H1 (cell line): ENCODE data around the gene DIPK2B. TPM values are rescaled to one million over a fixed set of nuclear protein-coding genes. Genes with fewer than 3 reads are reported as not detected.

Source experiments
- CTCF ChIA-PET: fragments of 300-600 bp; sonication (Branson Sonifier 250); formaldehyde crosslinking; loops from one replicate; lab custom pipeline; 2021; ENCODE audit not compliant: partially characterized antibody; lab: Charles Lee
- POLR2A ChIA-PET: fragments of 300-600 bp; sonication (Branson Sonifier 250); formaldehyde crosslinking; loops from one replicate; lab custom pipeline; 2021; ENCODE audit warnings: inconsistent platforms; ENCODE audit not compliant: partially characterized antibody; lab: Charles Lee
- DNase-seq, 2 experiments: peaks; one replicate each; pipeline versions ENCODE4 v3.0.0 to v3.0.0-alpha.2; 2010 to 2022; ENCODE audit warnings: low spot score in 2 of 2, low read depth in 1 of 2, mixed read lengths in 1 of 2
- FAIRE-seq: peaks from 2 replicates; lab custom pipeline; 2011; peaks lifted over from hg19 to GRCh38; lab: Jason Lieb, UNC
- H2AFZ ChIP-seq: 2 replicates; pipeline ENCODE4 v1.8.1; 2012; ENCODE audit warnings: low read length, inconsistent platforms
- H2AK5ac ChIP-seq: 2 replicates; pipeline ENCODE4 v1.6.1; 2013; ENCODE audit warnings: low read depth, low read length
- H2BK120ac ChIP-seq: replicated peaks from 2 replicates; pipeline ENCODE3; 2013; ENCODE audit warnings: low read depth, low read length, inconsistent platforms
- H2BK12ac ChIP-seq: 2 replicates; pipeline ENCODE4 v1.6.1; 2013; ENCODE audit warnings: low read depth, low read length
- H2BK15ac ChIP-seq: 2 replicates; pipeline ENCODE4 v1.6.1; 2013; ENCODE audit warnings: low read length
- H2BK20ac ChIP-seq: 2 replicates; pipeline ENCODE4 v1.6.1; 2013; ENCODE audit warnings: low read length
- H2BK5ac ChIP-seq: 2 replicates; pipeline ENCODE4 v1.6.1; 2013; ENCODE audit warnings: low read depth, low read length
- H3K14ac ChIP-seq: 2 replicates; pipeline ENCODE4 v1.6.1; 2013; ENCODE audit warnings: inconsistent platforms; ENCODE audit not compliant: insufficient read length
- H3K18ac ChIP-seq: 2 replicates; pipeline ENCODE4 v1.6.1; 2013; ENCODE audit warnings: low read length; ENCODE audit errors: extremely low read depth
- H3K23ac ChIP-seq: 2 replicates; pipeline ENCODE4 v1.6.1; 2013; ENCODE audit warnings: inconsistent platforms; ENCODE audit not compliant: insufficient read length
- H3K23me2 ChIP-seq: 2 replicates; pipeline ENCODE4 v1.6.1; 2013; ENCODE audit warnings: low read depth, low read length
- H3K27ac ChIP-seq: 2 replicates; pipeline ENCODE4 v1.6.1; 2011; ENCODE audit warnings: low read depth, low read length, inconsistent platforms
- H3K27me3 ChIP-seq, 4 experiments: replicated peaks in 1 of 4; 1 replicate in 1 of 4; 2 replicates in 3 of 4; pipeline versions ENCODE4 v1.6.1 to v1.8.1; 2011 to 2013; ENCODE audit warnings: low read length in 3 of 4, mild to moderate bottlenecking in 3 of 4, inconsistent platforms in 2 of 4, mixed read lengths in 2 of 4, moderate library complexity in 1 of 4; ENCODE audit not compliant: control insufficient read depth in 3 of 4, insufficient read depth in 3 of 4; ENCODE audit errors: extremely low read depth in 1 of 4
- H3K36me3 ChIP-seq, 4 experiments: 2 replicates each; pipeline versions ENCODE4 v1.6.1 to v1.8.1; 2011 to 2013; ENCODE audit warnings: mild to moderate bottlenecking in 4 of 4, low read length in 3 of 4, moderate library complexity in 2 of 4, control low read depth in 1 of 4, inconsistent platforms in 1 of 4; ENCODE audit not compliant: insufficient read depth in 4 of 4, control insufficient read depth in 2 of 4
- H3K4ac ChIP-seq: replicated peaks from 2 replicates; pipeline ENCODE3; 2013; ENCODE audit warnings: low read length, low read depth, mixed read lengths, inconsistent platforms; ENCODE audit not compliant: insufficient read length
- H3K4me1 ChIP-seq, 4 experiments: replicated peaks in 1 of 4; 1 replicate in 1 of 4; 2 replicates in 3 of 4; pipeline versions ENCODE4 v1.6.1 to v1.8.1; 2011 to 2013; ENCODE audit warnings: low read length in 3 of 4, inconsistent platforms in 2 of 4, mixed read lengths in 1 of 4; ENCODE audit not compliant: insufficient read depth in 4 of 4, control insufficient read depth in 3 of 4
- H3K4me2 ChIP-seq, 2 experiments: 2 replicates each; pipeline versions ENCODE4 v1.6.1 to v1.8.1; 2011 to 2013; ENCODE audit warnings: low read depth in 2 of 2, low read length in 2 of 2, control low read depth in 1 of 2, inconsistent platforms in 1 of 2, mild to moderate bottlenecking in 1 of 2; ENCODE audit not compliant: insufficient read depth in 1 of 2
- H3K4me3 ChIP-seq, 4 experiments: fragments of 200-600, 300-600 bp in 1 of 4; sonication (generic), shearing (Covaris generic), sonication (Bioruptor Twin) in 1 of 4; 2 replicates each; pipeline versions ENCODE4 v1.5.1 to v1.8.1; 2011 to 2016; ENCODE audit warnings: low read length in 4 of 4, low read depth in 3 of 4, control low read depth in 2 of 4, inconsistent platforms in 2 of 4, mild to moderate bottlenecking in 2 of 4, mixed read lengths in 1 of 4, moderate library complexity in 1 of 4; ENCODE audit not compliant: insufficient read depth in 2 of 4; ENCODE audit errors: extremely low read depth in 1 of 4
- H3K56ac ChIP-seq: replicated peaks from 2 replicates; pipeline ENCODE3; 2013; ENCODE audit warnings: low read depth, mild to moderate bottlenecking, mixed read lengths, low read length, inconsistent platforms; ENCODE audit not compliant: insufficient read length
- H3K79me1 ChIP-seq: 2 replicates; pipeline ENCODE4 v1.6.1; 2013; ENCODE audit warnings: low read depth, low read length, control low read depth
- H3K79me2 ChIP-seq, 2 experiments: 2 replicates each; pipeline versions ENCODE4 v1.6.1 to v1.8.1; 2012 to 2013; ENCODE audit warnings: low read length in 2 of 2, mild to moderate bottlenecking in 2 of 2, inconsistent platforms in 1 of 2; ENCODE audit not compliant: insufficient read depth in 2 of 2, control insufficient read depth in 1 of 2
- H3K9ac ChIP-seq, 4 experiments: replicated peaks in 1 of 4; 1 replicate in 1 of 4; 2 replicates in 3 of 4; pipeline versions ENCODE4 v1.6.1 to v1.8.1; 2011 to 2013; ENCODE audit warnings: low read depth in 3 of 4, low read length in 3 of 4, control low read depth in 2 of 4, mild to moderate bottlenecking in 2 of 4, moderate library complexity in 2 of 4, inconsistent platforms in 1 of 4; ENCODE audit errors: extremely low read depth in 1 of 4
- H3K9me3 ChIP-seq, 2 experiments: 2 replicates each; pipeline versions ENCODE4 v1.6.1 to v1.8.1; 2012 to 2013; ENCODE audit warnings: mild to moderate bottlenecking in 2 of 2, moderate library complexity in 2 of 2, control low read depth in 1 of 2, inconsistent platforms in 1 of 2, low read depth in 1 of 2, low read length in 1 of 2, mixed read lengths in 1 of 2; ENCODE audit not compliant: insufficient read depth in 2 of 2
- H4K20me1 ChIP-seq, 2 experiments: replicated peaks in 1 of 2; 2 replicates each; pipeline versions ENCODE3 to v1.8.1; 2011 to 2013; ENCODE audit warnings: inconsistent platforms in 2 of 2, low read length in 2 of 2, mild to moderate bottlenecking in 1 of 2; ENCODE audit not compliant: insufficient read depth in 2 of 2, control insufficient read depth in 1 of 2
- H4K5ac ChIP-seq: 2 replicates; pipeline ENCODE4 v1.6.1; 2013; ENCODE audit warnings: low read length, low read depth, mixed read lengths, inconsistent platforms; ENCODE audit not compliant: insufficient read length
- H4K8ac ChIP-seq: 2 replicates; pipeline ENCODE4 v1.8.0; 2013; ENCODE audit warnings: mild to moderate bottlenecking, moderate library complexity, low read length, inconsistent platforms; ENCODE audit not compliant: insufficient read depth; ENCODE audit errors: extremely low read depth
- H4K91ac ChIP-seq: replicated peaks from 2 replicates; pipeline ENCODE3; 2013; ENCODE audit warnings: low read length, mixed read lengths, inconsistent platforms; ENCODE audit not compliant: insufficient read length
- ATF2 ChIP-seq: IDR thresholded peaks from 2 replicates; pipeline ENCODE4 v1.6.1; 2012; ENCODE audit warnings: low read length, inconsistent platforms
- CBX8 ChIP-seq: fragments of 300-800, 300-1000 bp; sonication (generic); IDR thresholded peaks from 2 replicates; pipeline ENCODE4 v1.7.1; 2016; ENCODE audit warnings: low read depth, low read length, borderline replicate concordance
- HDAC2 ChIP-seq, 2 experiments: fragments of 300-600 bp in 1 of 2; sonication (generic) in 1 of 2; IDR thresholded peaks; 2 replicates each; pipeline ENCODE4 v1.6.1; 2011 to 2012; ENCODE audit warnings: low read depth in 2 of 2, low read length in 2 of 2, mild to moderate bottlenecking in 2 of 2, moderate library complexity in 2 of 2, borderline replicate concordance in 1 of 2, inconsistent platforms in 1 of 2
- POLR2AphosphoS5 ChIP-seq: IDR thresholded peaks from 2 replicates; pipeline ENCODE4 v1.6.1; 2011; ENCODE audit warnings: low read depth, low read length
- SP1 ChIP-seq: IDR thresholded peaks from 2 replicates; pipeline ENCODE4 v1.6.1; 2011; ENCODE audit warnings: low read depth, low read length
- SRF ChIP-seq: IDR thresholded peaks from 2 replicates; pipeline ENCODE4 v1.6.1; 2011; ENCODE audit warnings: mild to moderate bottlenecking, low read depth, low read length, moderate library complexity
- TAF1 ChIP-seq: IDR thresholded peaks from 2 replicates; pipeline ENCODE4 v1.6.1; 2011; ENCODE audit warnings: mild to moderate bottlenecking, low read depth, low read length
- WGBS, 2 experiments: shearing (Covaris generic) in 1 of 2; methylation state at CpG; one replicate each; pipeline versions ENCODE4 v1.1.6 to v1.1.7; 2013 to 2015; ENCODE audit warnings: low lambda C conversion rate in 2 of 2, mixed read lengths in 2 of 2, inconsistent platforms in 1 of 2, low coverage in 1 of 2, missing lambda C conversion rate in 1 of 2; ENCODE audit not compliant: insufficient replicate concordance in 2 of 2, insufficient coverage in 1 of 2, insufficient read length in 1 of 2; ENCODE audit errors: extremely low coverage in 1 of 2, missing lambda C conversion rate in 1 of 2; 5-methylcytosine and 5-hydroxymethylcytosine counted together
- polyA plus RNA-seq, 7 experiments: library from polyadenylated mRNA; depleted of rRNA in 3 of 7; stranded (reverse) in 5 of 7; unstranded in 2 of 7; fragments of >200 nt in 5 of 7; fragments of 200-250 nt in 2 of 7; gene quantifications; 1 replicate in 5 of 7; 2 replicates in 1 of 7; 4 replicates in 1 of 7; pipeline versions ENCODE4 v1.2.1 to v1.2.3, GENCODE V29; 2011 to 2013; ENCODE audit warnings: missing spikeins in 2 of 7, mixed read lengths in 2 of 7
- total RNA-seq: library from RNA; stranded (reverse); fragmentation: NEBNext Ultra II Directional; extraction: Animal tissue kit (Norgen Biotek cat#: 25700); gene quantifications from 2 replicates; pipeline ENCODE4 v1.2.1, GENCODE V29; 2021

Gene DIPK2B
- total and polyA plus RNA-seq, 2 of the 8 experiments (the other 6 are each of a cell fraction or from before 2014, with no cell fraction given), result not detected

- no peaks in the 10 kb centered on the region for H3K27me3 ChIP-seq
- CTCF ChIA-PET, result no interaction called here
- WGBS, 2 experiments, result 94% methylated on average over 3 of the region's 6 CpGs; no CpG with 5 or more reads in 1 of the 2 experiments
- no peak for TF ChIP-seq ATF2
- TF ChIP-seq SP1, result no peak
- no peak for TF ChIP-seq CBX8
- no peak for TF ChIP-seq HDAC2 (IDR thresholded peaks at IDR 0.05; ENCODE audit: borderline replicate concordance in 1 of 2, low read depth in 2 of 2, low read length in 2 of 2)
- TF ChIP-seq TAF1, result no peak
- no peak for TF ChIP-seq SRF
- no peak for TF ChIP-seq POLR2AphosphoS5
These were observed 28.7 kb upstream of the DIPK2B start for GRCh38 chrX:45229348-45229747.

More at GRCh38 chrX:45229348-45229747, 28.7 kb upstream of the DIPK2B start:
- H3K36me3 ChIP-seq, result no peaks in the 10 kb centered on the region
- no peak for DNase-seq
- no peak overlapping the region for H2BK120ac ChIP-seq
- H2BK20ac ChIP-seq, result no peak overlapping the region
- no peak overlapping the region for H3K4me2 ChIP-seq
- POLR2A ChIA-PET, result no interaction called here
- no peak overlapping the region for H2AK5ac ChIP-seq
- no peak overlapping the region for H2BK12ac ChIP-seq
- peak overlapping the region; percentile 5; the same call in 1 of the 2 replicates for H4K8ac ChIP-seq
- H3K79me1 ChIP-seq, result no peaks in the 10 kb centered on the region
- no peaks in the 10 kb centered on the region for H3K4me1 ChIP-seq
- no peak overlapping the region for H4K5ac ChIP-seq
- no peaks in the 10 kb centered on the region for H3K79me2 ChIP-seq
- H2AFZ ChIP-seq, result no peak overlapping the region
- no peak overlapping the region for H2BK15ac ChIP-seq
- no peaks in the 10 kb centered on the region for H4K20me1 ChIP-seq
- H3K56ac ChIP-seq, result no peak overlapping the region
- H3K27ac ChIP-seq, result no peak overlapping the region
- H2BK5ac ChIP-seq, result no peak overlapping the region
- no peaks in the 10 kb centered on the region for H3K9me3 ChIP-seq
- no peak overlapping the region for H3K9ac ChIP-seq
- no peak overlapping the region for H3K23ac ChIP-seq
- H3K4me3 ChIP-seq, result no peak overlapping the region
- no peak for FAIRE-seq
- H3K4ac ChIP-seq, result no peak overlapping the region
- no peak overlapping the region for H3K18ac ChIP-seq
- H4K91ac ChIP-seq, result no peak overlapping the region
- no peaks in the 10 kb centered on the region for H3K23me2 ChIP-seq
- no peak overlapping the region for H3K14ac ChIP-seq
